ENCODE data around the gene COL4A2. TPM values are rescaled to one million over a fixed set of nuclear protein-coding genes. Genes with fewer than 3 reads are reported as not detected.

COL4A2 gene
- total RNA-seq, 1 donor from 2014 or later: 180 TPM

GRCh38 chr13:110354715-110355473 is 47.8 kb downstream of the COL4A2 start:
- Histone ChIP-seq H3K27ac (peak overlapping the region; percentile 36), H3K9me3 (no peaks in the 10 kb centered on the region), H3K36me3 (no peaks in the 10 kb centered on the region), H3K4me3 (no peak overlapping the region), H3K27me3 (no peaks in the 10 kb centered on the region), H3K4me1 (no peaks in the 10 kb centered on the region)
- intact Hi-C loops (cut with DNase I): loop anchor here (5.0 kb wide), 1 partner anchor 837 kb away; no protein-coding TSS in a partner anchor
- no peak for DNase-seq (ENCODE audit: extremely low spot score in 2 of 2)
- TF ChIP-seq POLR2A (IDR thresholded peaks at IDR 0.05): no peak
- TF ChIP-seq CTCF (IDR thresholded peaks at IDR 0.05): no peak
- TF ChIP-seq POLR2AphosphoS5 (IDR thresholded peaks at IDR 0.05; ENCODE audit: insufficient read depth in 1 of 2, low read depth in 1 of 2): no peak

GRCh38 chr13:110356362-110356761 is 49.3 kb downstream of the COL4A2 start:
- Histone ChIP-seq H3K27ac (no peak overlapping the region), H3K4me3 (no peak overlapping the region), H3K27me3 (no peaks in the 10 kb centered on the region), H3K9me3 (no peaks in the 10 kb centered on the region), H3K4me1 (peaks cover 8% of the 10 kb centered on the region), H3K36me3 (no peaks in the 10 kb centered on the region)
- intact Hi-C loops (cut with DNase I): no loop called here
- no peak for DNase-seq (ENCODE audit: extremely low spot score in 2 of 2)
- TF ChIP-seq POLR2A (IDR thresholded peaks at IDR 0.05) (no peak), POLR2AphosphoS5 (IDR thresholded peaks at IDR 0.05; ENCODE audit: insufficient read depth in 1 of 2, low read depth in 1 of 2) (peak in 1 of 2 donors; percentile 23)

- Histone ChIP-seq H3K27me3 (no peaks in the 10 kb centered on the region), H3K4me3 (no peak overlapping the region), H3K9me3 (no peaks in the 10 kb centered on the region), H3K36me3 (no peaks in the 10 kb centered on the region), H3K27ac (no peak overlapping the region), H3K4me1 (peaks cover 19% of the 10 kb centered on the region)
- TF ChIP-seq POLR2A (IDR thresholded peaks at IDR 0.05): no peak
- TF ChIP-seq CTCF (IDR thresholded peaks at IDR 0.05): no peak
- TF ChIP-seq POLR2AphosphoS5 (IDR thresholded peaks at IDR 0.05; ENCODE audit: insufficient read depth in 1 of 2, low read depth in 1 of 2): no peak
- no peak for DNase-seq (ENCODE audit: extremely low spot score in 2 of 2)
- intact Hi-C loops (cut with DNase I): no loop called here
These were observed 51.3 kb downstream of the COL4A2 start for GRCh38 chr13:110358381-110358780.

GRCh38 chr13:110359840-110360301 is 52.8 kb downstream of the COL4A2 start:
- Histone ChIP-seq H3K9me3 (no peaks in the 10 kb centered on the region), H3K36me3 (no peaks in the 10 kb centered on the region), H3K4me1 (peaks cover 19% of the 10 kb centered on the region), H3K27me3 (no peaks in the 10 kb centered on the region), H3K27ac (peak overlapping the region; percentile 79), H3K4me3 (no peak overlapping the region)
- no peak for DNase-seq (ENCODE audit: extremely low spot score in 2 of 2)
- TF ChIP-seq POLR2AphosphoS5 (IDR thresholded peaks at IDR 0.05; ENCODE audit: insufficient read depth in 1 of 2, low read depth in 1 of 2) (no peak), CTCF (IDR thresholded peaks at IDR 0.05) (no peak), POLR2A (IDR thresholded peaks at IDR 0.05) (no peak)
- intact Hi-C loops (cut with DNase I): no loop called here

- Histone ChIP-seq H3K27me3 (no peaks in the 10 kb centered on the region), H3K36me3 (no peaks in the 10 kb centered on the region), H3K9me3 (no peaks in the 10 kb centered on the region), H3K4me1 (peaks cover 19% of the 10 kb centered on the region), H3K4me3 (no peak overlapping the region), H3K27ac (peak overlapping the region; percentile 79)
- TF ChIP-seq POLR2A (IDR thresholded peaks at IDR 0.05) (no peak), POLR2AphosphoS5 (IDR thresholded peaks at IDR 0.05; ENCODE audit: insufficient read depth in 1 of 2, low read depth in 1 of 2) (no peak), CTCF (IDR thresholded peaks at IDR 0.05) (no peak)
- intact Hi-C loops (cut with DNase I): no loop called here
- DNase-seq (ENCODE audit: extremely low spot score in 2 of 2): no peak
These were observed 53.5 kb downstream of the COL4A2 start for GRCh38 chr13:110360598-110360997.

Measured in vagina (tissue), 2 donors.